CD4-positive, alpha-beta T cell (primary cell): Measurements from ENCODE around the gene TRIM47. TPM values are rescaled to one million over a fixed set of nuclear protein-coding genes. Genes with fewer than 3 reads are reported as not detected.

Source experiments
- ATAC-seq: fragments of 200-7000 bp; cut with Tn5 transposase; one replicate; pipeline ENCODE4 v1.10.0; 2022; ENCODE audit warnings: mild to moderate bottlenecking; ENCODE audit not compliant: poor library complexity
- CTCF ChIA-PET: fragments of 350-600 bp; sonication (Branson Sonifier 250); formaldehyde crosslinking; loops from one replicate; lab custom pipeline; 2021; ENCODE audit warnings: antibody characterized with exemption, inconsistent platforms; lab: Charles Lee
- POLR2A ChIA-PET: fragments of 350-600 bp; sonication (Branson Sonifier 250); formaldehyde crosslinking; loops from one replicate; lab custom pipeline; 2021; ENCODE audit warnings: antibody characterized with exemption, inconsistent platforms; lab: Charles Lee
- DNase-seq, 14 experiments: peaks; one replicate each; pipeline ENCODE4 v3.0.0-alpha.2; 2013 to 2020; ENCODE audit warnings: mixed read lengths in 2 of 14
- H3K27ac ChIP-seq, 2 donors: one replicate each; pipeline versions ENCODE4 v1.5.1 to v1.7.0; 2013; ENCODE audit warnings: low read length in 2 of 2, low read depth in 1 of 2, mild to moderate bottlenecking in 1 of 2
- H3K27me3 ChIP-seq, 2 experiments: 1 replicate in 1 of 2; 2 replicates in 1 of 2; pipeline versions ENCODE4 v1.6.1 to v1.7.0; 2013; ENCODE audit warnings: low read length in 2 of 2, control low read depth in 1 of 2, mild to moderate bottlenecking in 1 of 2, moderate library complexity in 1 of 2; ENCODE audit not compliant: insufficient read depth in 2 of 2, control insufficient read depth in 1 of 2
- H3K36me3 ChIP-seq: one replicate; pipeline ENCODE4 v1.6.1; 2013; ENCODE audit warnings: low read length, control low read depth; ENCODE audit not compliant: insufficient read depth
- H3K4me1 ChIP-seq: one replicate; pipeline ENCODE4 v1.6.1; 2013; ENCODE audit warnings: low read length, control low read depth; ENCODE audit not compliant: insufficient read depth
- H3K4me3 ChIP-seq: one replicate; pipeline ENCODE4 v1.5.1; 2013; ENCODE audit warnings: mild to moderate bottlenecking, low read length, moderate library complexity
- H3K9me3 ChIP-seq, 2 experiments: 1 replicate in 1 of 2; 2 replicates in 1 of 2; pipeline versions ENCODE4 v1.6.1 to v1.7.0; 2013; ENCODE audit warnings: low read length in 2 of 2, mild to moderate bottlenecking in 2 of 2, control low read depth in 1 of 2, moderate library complexity in 1 of 2; ENCODE audit not compliant: control insufficient read depth in 1 of 2, insufficient read depth in 1 of 2
- H3K27ac Mint-ChIP-seq: one replicate; pipeline ENCODE4 v1.8.0; 2020; ENCODE audit warnings: mixed read lengths
- H3K27me3 Mint-ChIP-seq: one replicate; pipeline ENCODE4 v1.8.0; 2021; ENCODE audit warnings: mixed read lengths
- H3K36me3 Mint-ChIP-seq: one replicate; pipeline ENCODE4 v1.8.0; 2021; ENCODE audit warnings: low read depth, mixed read lengths
- H3K4me1 Mint-ChIP-seq: one replicate; pipeline ENCODE4 v1.8.0; 2021; ENCODE audit warnings: low read depth, mixed read lengths
- H3K4me3 Mint-ChIP-seq: one replicate; pipeline ENCODE4 v1.8.0; 2020; ENCODE audit warnings: mild to moderate bottlenecking, mixed read lengths
- H3K9me3 Mint-ChIP-seq: one replicate; pipeline ENCODE4 v1.8.0; 2020; ENCODE audit warnings: mixed read lengths
- intact Hi-C, 2 experiments: fragments of 100-400 bp; cut with DNase I in 1 of 2; cut with micrococcal nuclease in 1 of 2; formaldehyde crosslinking; loops; one replicate each; pipeline versions ENCODE4 v1.15.1 to v1.9.0; 2023 to 2025; cut with DNase I, micrococcal nuclease
- total RNA-seq, 174 experiments: library from RNA in 2 of 174; stranded (reverse) in 2 of 174; gene quantifications; one replicate each; pipeline ENCODE4 v1.2.3 and lab custom pipeline; 2021 to 2026
- TF ChIP-seq, protein P1 (sequence below): fragments of 200-600 bp; IDR thresholded peaks from one replicate; pipeline ENCODE4 v1.8.0; 2022; ENCODE audit warnings: antibody characterized with exemption, mild to moderate bottlenecking

The TRIM47 gene
- total RNA-seq, 2 experiments from 2014 or later, result 2.3 to 2.8 TPM

DNA sequence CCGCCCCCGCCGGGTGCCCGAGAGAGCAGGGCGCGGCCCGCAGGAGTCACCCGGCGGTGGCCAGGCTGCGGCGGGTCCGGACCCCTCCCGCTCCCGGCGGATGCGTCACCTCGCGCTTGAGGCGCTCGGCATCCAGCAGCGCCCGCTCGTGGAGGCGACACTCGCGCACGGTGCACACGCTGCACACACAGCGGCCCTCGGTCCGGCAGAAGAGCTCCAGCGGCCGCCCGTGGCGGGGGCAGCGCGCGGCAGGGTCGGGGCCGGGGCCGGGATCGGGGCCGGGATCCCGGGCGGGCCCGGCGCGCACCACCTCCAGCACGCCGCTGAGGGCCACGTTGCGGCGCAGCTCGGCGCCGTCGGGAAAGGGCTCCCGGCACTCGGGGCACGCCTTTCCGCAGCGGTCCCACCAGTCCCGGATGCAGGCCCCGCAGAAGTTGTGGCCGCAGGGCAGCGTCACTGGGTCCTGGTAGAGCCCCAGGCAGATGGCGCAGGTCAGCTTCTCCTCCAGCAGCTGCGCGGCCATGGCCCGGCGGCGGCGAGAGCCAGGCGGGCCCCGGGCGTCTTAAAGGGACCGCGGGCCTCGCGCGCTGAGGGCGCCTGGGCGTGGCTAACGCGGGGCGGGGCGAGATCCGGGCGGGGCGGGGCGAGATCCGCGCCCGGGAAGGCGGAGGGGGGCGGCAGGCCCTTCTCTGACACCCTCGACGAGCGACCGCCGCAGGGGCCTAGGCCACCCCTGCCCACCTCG, 18.2 kb upstream of the TRIM47 start, which contains the start of gene TRIM65:
Gene TRIM65 (minus strand): TSS at position 537 of the 745 bp plus-strand sequence. CDS start 14 bp downstream, at position 523.
- ChIA-PET CTCF (interaction anchor here (0.5 to 2.1 kb wide), 20 partner anchors 8 to 383 kb away, joined by 3 to 50 read pairs (median 5); partner anchors contain the start of genes MRPL38, TRIM47, UNK and WBP2), POLR2A (interaction anchor here (0.6 to 3.5 kb wide), 22 partner anchors 9 to 368 kb away, joined by 3 to 74 read pairs (median 6); partner anchors contain the start of genes ACOX1, GALK1, TEN1 and TRIM47)
- H3K27ac ChIP-seq, result peak within 1 kb of the TSS in 1 of 2 donors; percentile 29
- intact Hi-C loops, result loop anchor here (1.0 to 2.0 kb wide), 4 partner anchors 18 to 114 kb away; partner anchors contain the start of genes TRIM47 (in 1 of the 2) and WBP2 (in 1 of the 2)
- H3K4me1 Mint-ChIP-seq, result peaks cover 25% of the 10 kb centered on the region
- H3K27ac Mint-ChIP-seq, result peak within 1 kb of the TSS; percentile 78
- H3K27me3 Mint-ChIP-seq, result no peaks in the 10 kb centered on the region
- H3K27me3 ChIP-seq, result no peaks in the 10 kb centered on the region
- peaks cover 33% of the 10 kb centered on the region for H3K4me1 ChIP-seq
- H3K36me3 Mint-ChIP-seq, result peaks cover 44% of the 10 kb centered on the region
- H3K4me3 ChIP-seq, result peak within 1 kb of the TSS; percentile 57
- no peaks in the 10 kb centered on the region for H3K9me3 ChIP-seq
- H3K9me3 Mint-ChIP-seq, result no peaks in the 10 kb centered on the region
- H3K36me3 ChIP-seq, result peaks cover 50% of the 10 kb centered on the region
- TF ChIP-seq, protein P1, sequence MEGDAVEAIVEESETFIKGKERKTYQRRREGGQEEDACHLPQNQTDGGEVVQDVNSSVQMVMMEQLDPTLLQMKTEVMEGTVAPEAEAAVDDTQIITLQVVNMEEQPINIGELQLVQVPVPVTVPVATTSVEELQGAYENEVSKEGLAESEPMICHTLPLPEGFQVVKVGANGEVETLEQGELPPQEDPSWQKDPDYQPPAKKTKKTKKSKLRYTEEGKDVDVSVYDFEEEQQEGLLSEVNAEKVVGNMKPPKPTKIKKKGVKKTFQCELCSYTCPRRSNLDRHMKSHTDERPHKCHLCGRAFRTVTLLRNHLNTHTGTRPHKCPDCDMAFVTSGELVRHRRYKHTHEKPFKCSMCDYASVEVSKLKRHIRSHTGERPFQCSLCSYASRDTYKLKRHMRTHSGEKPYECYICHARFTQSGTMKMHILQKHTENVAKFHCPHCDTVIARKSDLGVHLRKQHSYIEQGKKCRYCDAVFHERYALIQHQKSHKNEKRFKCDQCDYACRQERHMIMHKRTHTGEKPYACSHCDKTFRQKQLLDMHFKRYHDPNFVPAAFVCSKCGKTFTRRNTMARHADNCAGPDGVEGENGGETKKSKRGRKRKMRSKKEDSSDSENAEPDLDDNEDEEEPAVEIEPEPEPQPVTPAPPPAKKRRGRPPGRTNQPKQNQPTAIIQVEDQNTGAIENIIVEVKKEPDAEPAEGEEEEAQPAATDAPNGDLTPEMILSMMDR, result peak; percentile 33
- peak; percentile 85 for ATAC-seq
- DNase-seq, result peak; percentile 55 to 91 (median 74)
- H3K4me3 Mint-ChIP-seq, result peak within 1 kb of the TSS; percentile 88

DNA sequence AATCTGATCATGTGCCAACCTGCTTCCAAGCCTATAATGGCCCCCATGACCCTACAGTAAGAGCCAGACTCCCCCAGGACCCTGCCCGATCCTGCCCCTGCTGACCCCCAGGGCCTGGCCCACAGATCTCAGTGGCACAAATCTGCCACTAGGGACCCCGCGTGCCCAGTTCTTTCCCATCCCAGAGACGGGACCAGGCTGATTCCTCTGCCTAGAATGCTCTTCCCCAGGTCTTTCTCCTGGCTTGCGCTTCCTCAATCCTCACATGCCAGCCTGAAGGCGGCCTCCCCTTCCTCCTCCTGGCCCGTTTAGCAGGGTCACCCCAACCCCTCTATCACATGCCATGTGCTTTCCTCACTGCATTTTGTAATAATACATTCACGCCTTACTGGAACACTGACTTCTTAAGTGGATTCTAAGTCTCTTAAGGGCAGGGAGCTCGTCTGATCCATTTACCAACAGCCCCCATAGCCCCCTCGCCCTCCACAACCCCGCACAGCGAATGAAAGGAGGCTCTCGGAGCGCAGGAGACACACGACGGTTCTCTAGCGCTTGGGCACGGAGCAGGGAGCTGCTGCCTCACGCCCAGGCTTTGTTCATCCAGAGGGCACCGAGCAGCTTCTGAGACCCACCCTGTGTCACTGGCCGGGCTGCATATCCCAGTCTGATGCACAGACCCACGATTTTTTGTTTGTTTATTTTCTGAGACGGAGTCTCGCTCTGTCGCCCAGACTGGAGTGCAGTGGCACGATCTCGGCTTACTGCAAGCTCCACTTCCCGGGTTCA, 17.2 kb upstream of the TRIM47 start:
- H3K27ac ChIP-seq, result no peak overlapping the region
- no peaks in the 10 kb centered on the region for H3K27me3 Mint-ChIP-seq
- ChIA-PET POLR2A (interaction anchor here (0.6 to 3.5 kb wide), 18 partner anchors 14 to 131 kb away, joined by 3 to 74 read pairs (median 7); partner anchors contain the start of genes ACOX1, GALK1, TEN1 and TRIM47), CTCF (interaction anchor here (0.7 to 2.1 kb wide), 15 partner anchors 8 to 384 kb away, joined by 3 to 50 read pairs (median 6); partner anchors contain the start of genes MRPL38, TRIM47, UNK and WBP2)
- no peaks in the 10 kb centered on the region for H3K9me3 ChIP-seq
- peak overlapping the region; percentile 35 for H3K27ac Mint-ChIP-seq
- no peaks in the 10 kb centered on the region for H3K27me3 ChIP-seq
- H3K4me1 ChIP-seq, result peaks cover 33% of the 10 kb centered on the region
- ATAC-seq (no peak), DNase-seq (peak in 1 of 14 experiments; percentile 41)
- peak overlapping the region; percentile 57 for H3K4me3 ChIP-seq
- peaks cover 49% of the 10 kb centered on the region for H3K36me3 ChIP-seq
- H3K9me3 Mint-ChIP-seq, result no peaks in the 10 kb centered on the region
- TF ChIP-seq, protein P1, result no peak
- peak overlapping the region; percentile 49 for H3K4me3 Mint-ChIP-seq
- peaks cover 25% of the 10 kb centered on the region for H3K4me1 Mint-ChIP-seq
- H3K36me3 Mint-ChIP-seq, result peaks cover 36% of the 10 kb centered on the region
- intact Hi-C loops, result loop anchor here (1.0 to 2.0 kb wide), 4 partner anchors 17 to 113 kb away; partner anchors contain the start of genes TRIM47 (in 1 of the 2) and WBP2 (in 1 of the 2)
